Keratinocyte (primary cell): ENCODE results near the gene DLL4. TPM values are rescaled to one million over a fixed set of nuclear protein-coding genes. Genes with fewer than 3 reads are reported as not detected.

Experiments used
- DNase-seq: peaks from one replicate; pipeline ENCODE4 v3.0.0-alpha.2; 2011; ENCODE audit warnings: low read depth, missing footprints, low spot score
- FAIRE-seq: peaks from 2 replicates; lab custom pipeline; 2011; peaks lifted over from hg19 to GRCh38; lab: Jason Lieb, UNC
- H2AFZ ChIP-seq: 2 replicates; pipeline ENCODE4 v1.6.0; 2012; ENCODE audit warnings: low read length, control low read depth, inconsistent platforms; ENCODE audit not compliant: control insufficient read depth
- H3K27ac ChIP-seq: 2 replicates; pipeline ENCODE4 v1.5.1; 2011; ENCODE audit warnings: low read length; ENCODE audit not compliant: control insufficient read depth, insufficient read depth
- H3K27me3 ChIP-seq: 3 replicates; pipeline ENCODE4 v1.6.0; 2011; ENCODE audit warnings: low read length; ENCODE audit not compliant: control insufficient read depth, insufficient read depth; ENCODE audit errors: extremely low read depth
- H3K36me3 ChIP-seq, 2 experiments: 2 replicates in 1 of 2; 3 replicates in 1 of 2; pipeline ENCODE4 v1.5.1; 2011; ENCODE audit warnings: low read length in 2 of 2, mild to moderate bottlenecking in 1 of 2; ENCODE audit not compliant: control insufficient read depth in 2 of 2, insufficient read depth in 2 of 2; ENCODE audit errors: extremely low read depth in 1 of 2
- H3K4me1 ChIP-seq: 3 replicates; pipeline ENCODE4 v1.5.1; 2011; ENCODE audit warnings: low read length; ENCODE audit not compliant: control insufficient read depth, insufficient read depth; ENCODE audit errors: extremely low read depth
- H3K4me2 ChIP-seq: 3 replicates; pipeline ENCODE4 v1.6.0; 2011; ENCODE audit warnings: low read depth, low read length; ENCODE audit not compliant: control insufficient read depth, insufficient read depth; ENCODE audit errors: extremely low read depth
- H3K4me3 ChIP-seq, 3 experiments: fragments of 200-600 bp in 1 of 3; sonication (generic) in 1 of 3; 2 replicates in 2 of 3; 3 replicates in 1 of 3; pipeline ENCODE4 v1.5.1; 2011 to 2016; ENCODE audit warnings: low read length in 3 of 3, mild to moderate bottlenecking in 3 of 3, control low read depth in 2 of 3, inconsistent platforms in 1 of 3, low read depth in 1 of 3, mixed read lengths in 1 of 3, mixed run types in 1 of 3, moderate library complexity in 1 of 3; ENCODE audit not compliant: control insufficient read depth in 2 of 3, insufficient read depth in 2 of 3; ENCODE audit errors: extremely low read depth in 1 of 3
- H3K79me2 ChIP-seq: 2 replicates; pipeline ENCODE4 v1.6.0; 2012; ENCODE audit warnings: low read length; ENCODE audit not compliant: control insufficient read depth, insufficient read depth
- H3K9ac ChIP-seq: 3 replicates; pipeline ENCODE4 v1.6.0; 2011; ENCODE audit warnings: low read length; ENCODE audit not compliant: control insufficient read depth, insufficient read depth; ENCODE audit errors: extremely low read depth
- H3K9me1 ChIP-seq: 3 replicates; pipeline ENCODE4 v1.6.0; 2011; ENCODE audit warnings: low read length; ENCODE audit not compliant: control insufficient read depth, insufficient read depth; ENCODE audit errors: extremely low read depth
- H3K9me3 ChIP-seq: 2 replicates; pipeline ENCODE4 v1.5.1; 2012; ENCODE audit warnings: low read depth, low read length; ENCODE audit not compliant: control insufficient read depth
- H4K20me1 ChIP-seq: 3 replicates; pipeline ENCODE4 v1.6.0; 2011; ENCODE audit warnings: low read length; ENCODE audit not compliant: control insufficient read depth, insufficient read depth; ENCODE audit errors: extremely low read depth
- CTCF ChIP-seq, 3 experiments: IDR thresholded peaks in 1 of 3; conservative IDR thresholded peaks in 1 of 3; optimal IDR thresholded peaks in 1 of 3; 2 replicates in 2 of 3; 3 replicates in 1 of 3; pipeline versions ENCODE3 to v1.5.1; 2011; ENCODE audit warnings: low read length in 3 of 3, mild to moderate bottlenecking in 3 of 3, moderate library complexity in 2 of 3, control low read depth in 1 of 3, inconsistent platforms in 1 of 3; ENCODE audit not compliant: insufficient read depth in 2 of 3; ENCODE audit errors: extremely low read depth in 1 of 3
- EZH2 ChIP-seq: IDR thresholded peaks from one replicate; pipeline ENCODE4 v1.6.1; 2012; ENCODE audit warnings: inconsistent platforms, mild to moderate bottlenecking, low read length, moderate library complexity
- dilution Hi-C: fragments of 300-500 bp; cut with MboI; formaldehyde crosslinking; loops from one replicate; pipeline ENCODE4 v1.7.0; 2020; ENCODE audit warnings: low sequenced_read_pairs; ENCODE audit not compliant: extremely low pct_ligation_motif_present
- polyA plus RNA-seq, 5 experiments: library from polyadenylated mRNA; depleted of rRNA in 3 of 5; stranded (reverse) in 3 of 5; stranded (forward) in 1 of 5; unstranded in 1 of 5; fragments of >200 nt; gene quantifications; 1 replicate in 1 of 5; 2 replicates in 3 of 5; 3 replicates in 1 of 5; pipeline versions ENCODE4 v1.2.1 to v1.2.3, GENCODE V29; 2011 to 2012; ENCODE audit warnings: missing spikeins in 2 of 5, low read depth in 1 of 5, low replicate concordance in 1 of 5

Gene DLL4
- polyA plus RNA-seq, 1 donor (not counting 4 experiments of a cell fraction or from before 2014, with no cell fraction given), result not detected

- Histone ChIP-seq H4K20me1 (no peaks in the 10 kb centered on the region), H3K27me3 (peaks cover 27% of the 10 kb centered on the region), H2AFZ (no peak overlapping the region), H3K27ac (no peak overlapping the region), H3K9me3 (no peaks in the 10 kb centered on the region), H3K4me2 (no peak overlapping the region), H3K9ac (no peak overlapping the region), H3K9me1 (no peaks in the 10 kb centered on the region), H3K79me2 (no peaks in the 10 kb centered on the region), H3K4me1 (peaks cover under 1% of the 10 kb centered on the region), H3K4me3 (no peak overlapping the region), H3K36me3 (no peaks in the 10 kb centered on the region)
- no peak for FAIRE-seq
- dilution Hi-C loops, result no loop called here
- DNase-seq, result no peak
- TF ChIP-seq EZH2, result no peak
- TF ChIP-seq CTCF (optimal IDR thresholded peaks at IDR 0.05 in 1 of 3, IDR thresholded peaks at IDR 0.05 in 1 of 3, conservative IDR thresholded peaks at IDR 0.05 in 1 of 3; ENCODE audit: extremely low read depth in 1 of 3, insufficient read depth in 2 of 3, low read length in 3 of 3), result no peak
Observed at GRCh38 chr15:40936709-40937666, 7.8 kb downstream of the DLL4 start.

- TF ChIP-seq EZH2 (no peak), CTCF (optimal IDR thresholded peaks at IDR 0.05 in 1 of 3, IDR thresholded peaks at IDR 0.05 in 1 of 3, conservative IDR thresholded peaks at IDR 0.05 in 1 of 3; ENCODE audit: extremely low read depth in 1 of 3, insufficient read depth in 2 of 3, low read length in 3 of 3) (peak; percentile 62 to 74 (median 64))
- H2AFZ ChIP-seq, result no peak overlapping the region
- no peaks in the 10 kb centered on the region for H3K9me1 ChIP-seq
- peak; percentile 44 for FAIRE-seq
- no peaks in the 10 kb centered on the region for H3K79me2 ChIP-seq
- DNase-seq, result no peak
- H3K9ac ChIP-seq, result no peak overlapping the region
- H3K9me3 ChIP-seq, result no peaks in the 10 kb centered on the region
- peaks cover 6% of the 10 kb centered on the region for H3K4me1 ChIP-seq
- dilution Hi-C loops, result no loop called here
- peaks cover 19% of the 10 kb centered on the region for H3K27me3 ChIP-seq
- no peaks in the 10 kb centered on the region for H3K36me3 ChIP-seq
- no peak overlapping the region for H3K27ac ChIP-seq
- H4K20me1 ChIP-seq, result no peaks in the 10 kb centered on the region
- no peak overlapping the region for H3K4me3 ChIP-seq
- no peak overlapping the region for H3K4me2 ChIP-seq
Observed at GRCh38 chr15:40937762-40938535, 8.8 kb downstream of the DLL4 start.
